SW480 (cell line): ENCODE measurements around the gene TMEM120B.
"Not testable (repeated sequence)": the region's sequence is repeated elsewhere in the genome, so short reads cannot be mapped to it uniquely, and the experiment has no call there.

Source experiments
- DNase-seq: peaks from one replicate; pipeline ENCODE4 v3.0.0-alpha.2; 2016; ENCODE audit warnings: low spot score

The TMEM120B gene

DNA sequence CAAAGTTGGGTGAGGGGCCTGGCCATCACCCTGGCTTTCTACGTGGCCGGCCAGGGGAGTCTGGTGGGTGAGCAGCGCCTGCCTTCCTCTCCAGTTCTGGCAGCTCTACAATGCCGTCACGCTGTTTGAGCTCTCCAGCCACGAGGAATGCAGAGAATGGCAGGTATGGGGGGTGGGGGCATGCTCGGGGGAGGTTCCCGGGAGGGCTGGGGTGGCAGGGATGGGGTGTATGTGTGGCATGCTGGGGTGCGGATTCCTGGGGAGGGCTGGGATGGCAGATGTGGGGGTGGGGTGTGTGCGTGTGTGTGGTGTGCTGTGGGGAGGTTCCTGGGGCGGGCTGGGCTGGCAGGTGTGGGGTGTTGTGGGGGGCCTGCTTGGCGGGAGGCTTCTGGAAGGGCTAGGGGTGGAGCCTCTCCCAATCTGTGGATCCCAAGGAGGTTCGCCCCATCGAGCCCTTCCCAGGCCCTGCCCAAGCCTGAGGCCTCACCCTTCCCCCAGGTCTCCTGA is 62.5 kb downstream of the TMEM120B start:
- DNase-seq, result peak; percentile 69

DNA sequence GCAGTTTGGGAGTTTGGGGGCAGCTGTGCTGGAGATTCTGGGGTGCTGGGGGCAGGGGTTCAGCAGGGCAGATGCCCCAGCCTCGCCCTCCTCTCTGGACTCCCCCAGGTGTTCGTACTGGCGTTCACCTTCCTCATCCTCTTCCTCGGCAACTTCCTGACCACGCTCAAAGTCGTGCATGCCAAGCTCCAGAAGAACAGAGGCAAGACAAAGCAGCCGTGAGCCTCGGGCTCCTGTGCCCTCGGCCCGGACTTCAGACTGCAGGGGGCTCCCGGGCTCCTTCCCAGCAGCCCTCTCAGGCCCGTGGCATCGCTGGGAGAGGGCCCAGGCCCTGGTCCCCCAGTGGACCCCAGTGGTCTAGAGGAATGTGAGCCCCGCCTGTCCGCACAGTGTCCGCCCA is 62.9 kb downstream of the TMEM120B start:
- DNase-seq, result peak; percentile 40

DNA sequence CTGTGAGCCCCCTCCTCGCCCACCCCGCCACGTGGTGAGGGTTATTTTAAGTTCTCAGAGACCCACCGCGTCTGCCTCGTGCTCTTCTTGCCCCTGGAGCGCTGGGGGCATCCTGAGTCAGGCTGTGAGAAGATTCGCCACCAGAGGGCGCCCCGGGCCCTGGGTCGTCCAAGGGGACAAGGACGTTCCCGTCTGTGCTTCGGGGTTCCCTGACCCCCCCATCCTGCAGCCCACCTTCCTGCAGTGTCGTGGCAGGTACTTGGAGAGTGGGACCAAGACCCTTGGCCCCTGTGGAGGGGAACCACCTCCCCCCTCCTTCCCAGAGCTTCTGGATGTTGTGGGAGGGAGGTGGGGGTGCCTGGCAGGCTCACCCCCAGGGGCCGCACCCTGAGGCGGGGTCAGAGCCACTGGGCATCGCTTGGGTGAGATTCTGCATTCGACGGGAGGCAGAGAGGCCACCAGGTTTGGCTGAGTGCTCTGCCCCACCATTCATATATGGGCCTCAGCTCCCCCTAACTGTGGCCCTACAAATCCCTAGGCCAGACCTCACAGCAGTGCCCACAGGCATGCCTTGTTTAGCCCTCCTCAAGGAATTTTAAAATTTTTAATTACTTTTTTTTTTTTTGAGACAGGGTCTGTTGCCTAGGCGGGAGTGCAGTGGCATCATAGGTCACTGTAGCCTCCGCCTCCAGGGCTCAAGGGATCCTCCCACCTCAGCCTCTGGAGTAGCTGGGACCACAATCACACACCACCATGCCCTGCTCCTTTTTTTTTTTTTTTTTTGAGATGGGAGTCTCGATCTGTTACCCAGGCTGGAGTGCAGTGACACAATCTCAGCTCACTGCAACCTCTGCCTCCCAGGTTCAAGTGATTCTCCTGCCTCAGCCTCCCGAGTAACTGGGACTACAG is 63.9 kb downstream of the TMEM120B start:
- DNase-seq, result peak; percentile 53

DNA sequence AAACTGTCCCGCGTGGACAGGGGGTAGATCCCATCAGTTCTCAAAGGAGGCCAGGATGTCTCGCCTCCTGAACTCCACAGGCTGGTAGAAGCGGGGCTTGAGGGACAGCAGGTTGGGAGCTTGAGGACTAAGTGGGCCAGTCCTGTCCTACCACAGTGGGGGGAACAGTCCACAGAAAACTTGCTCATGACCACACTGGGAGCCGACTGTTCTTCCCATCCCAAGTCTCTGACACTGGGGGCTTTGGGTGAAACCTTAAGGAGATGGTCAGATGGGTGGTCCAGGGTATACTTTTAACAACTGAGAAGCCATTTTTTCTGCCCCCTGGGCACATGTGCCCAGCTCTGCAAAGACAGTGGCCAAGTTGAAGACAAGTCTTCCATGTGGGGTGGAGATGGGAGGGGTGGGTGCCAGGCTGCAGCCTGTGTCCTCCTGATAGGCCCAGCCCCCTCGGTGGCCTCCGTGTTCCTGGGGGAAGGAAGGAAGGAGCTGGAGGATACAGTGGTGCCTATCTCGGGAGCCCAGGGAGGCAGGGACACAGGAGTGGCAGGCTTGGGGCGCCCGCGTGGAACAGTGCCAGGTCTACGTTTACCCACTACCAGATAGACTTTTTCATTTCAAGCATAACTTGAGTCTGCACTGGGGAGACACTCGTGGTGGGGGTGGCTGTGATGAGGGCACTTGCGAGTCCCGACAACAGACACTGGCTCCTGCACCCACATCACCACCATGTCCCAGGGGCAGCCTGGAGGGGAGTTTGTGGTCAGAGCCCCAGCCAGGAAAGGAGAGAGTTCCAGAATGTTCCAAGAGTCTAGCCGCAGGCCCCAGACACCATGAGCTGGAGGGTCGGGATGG is 66.2 kb downstream of the TMEM120B start:
- DNase-seq, result no peak

DNA sequence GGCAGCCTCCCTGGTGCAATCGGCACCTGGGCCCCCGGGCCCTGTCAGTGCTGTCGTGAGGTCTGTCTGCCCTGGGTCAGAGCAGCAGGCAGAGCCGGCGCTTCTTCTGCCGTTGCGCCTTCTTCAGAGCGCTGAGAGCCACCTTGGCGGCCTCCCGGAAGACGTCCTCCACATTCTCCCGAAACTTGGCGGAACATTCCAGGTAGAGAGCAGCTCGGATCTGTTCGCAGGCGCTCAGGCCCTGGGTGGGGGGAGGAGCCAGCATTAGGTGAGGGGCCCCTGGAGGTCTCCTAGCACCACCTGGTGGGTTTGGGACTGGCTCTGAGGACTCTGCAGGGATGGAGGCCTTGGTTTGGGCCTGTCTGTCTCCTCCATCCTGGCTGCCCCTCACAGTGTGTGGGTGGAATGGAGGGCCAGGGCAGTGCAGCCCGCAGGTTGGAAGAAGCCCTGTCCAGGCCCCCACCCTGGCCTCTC is 66.9 kb downstream of the TMEM120B start:
- DNase-seq, result no peak

DNA sequence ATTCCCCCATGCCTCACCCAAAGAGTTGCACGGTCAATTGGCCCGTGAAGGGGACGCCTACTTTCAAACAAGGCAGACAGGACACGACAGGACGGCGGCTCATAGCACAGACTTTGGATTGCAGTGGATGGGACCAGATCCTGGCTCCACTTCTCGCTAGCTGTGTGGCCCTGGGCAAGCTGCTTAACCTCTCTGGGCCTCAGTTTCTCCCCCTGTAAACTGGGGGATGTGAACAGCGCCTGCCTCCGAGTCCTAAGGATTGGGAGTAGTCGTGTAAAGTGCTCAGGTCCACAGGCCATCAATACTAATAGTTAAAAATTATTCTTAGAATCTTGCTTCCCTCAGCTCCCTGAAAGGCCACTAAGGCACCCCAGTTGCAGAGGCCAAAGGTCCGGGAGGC is 67.9 kb downstream of the TMEM120B start:
- no peak for DNase-seq

DNA sequence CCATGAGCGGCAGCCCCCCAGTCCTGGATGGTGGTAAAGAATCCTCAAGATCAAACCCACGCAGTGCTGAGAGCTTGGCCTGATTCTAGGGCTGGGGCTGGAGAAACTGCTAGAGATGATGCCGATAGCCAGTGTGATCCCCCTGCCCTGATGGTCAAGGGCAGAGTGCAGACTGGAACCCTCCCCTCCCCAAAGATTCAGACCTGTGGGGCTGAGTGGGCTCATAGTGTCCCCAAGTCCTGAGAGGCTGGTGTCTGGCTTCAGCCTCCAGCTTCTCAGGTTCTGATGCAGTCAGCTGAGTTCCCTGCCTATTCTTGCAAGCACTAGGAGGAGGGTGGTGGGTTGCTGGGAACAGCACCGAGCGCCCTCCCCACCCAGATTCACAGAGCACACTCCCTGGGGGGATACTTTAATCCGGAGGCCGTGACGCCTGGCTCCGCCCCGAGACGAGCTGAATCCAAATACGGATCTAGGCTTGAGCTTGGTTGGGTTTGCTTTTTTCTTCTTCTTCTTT is 69.0 kb downstream of the TMEM120B start:
- DNase-seq, result no peak

DNA sequence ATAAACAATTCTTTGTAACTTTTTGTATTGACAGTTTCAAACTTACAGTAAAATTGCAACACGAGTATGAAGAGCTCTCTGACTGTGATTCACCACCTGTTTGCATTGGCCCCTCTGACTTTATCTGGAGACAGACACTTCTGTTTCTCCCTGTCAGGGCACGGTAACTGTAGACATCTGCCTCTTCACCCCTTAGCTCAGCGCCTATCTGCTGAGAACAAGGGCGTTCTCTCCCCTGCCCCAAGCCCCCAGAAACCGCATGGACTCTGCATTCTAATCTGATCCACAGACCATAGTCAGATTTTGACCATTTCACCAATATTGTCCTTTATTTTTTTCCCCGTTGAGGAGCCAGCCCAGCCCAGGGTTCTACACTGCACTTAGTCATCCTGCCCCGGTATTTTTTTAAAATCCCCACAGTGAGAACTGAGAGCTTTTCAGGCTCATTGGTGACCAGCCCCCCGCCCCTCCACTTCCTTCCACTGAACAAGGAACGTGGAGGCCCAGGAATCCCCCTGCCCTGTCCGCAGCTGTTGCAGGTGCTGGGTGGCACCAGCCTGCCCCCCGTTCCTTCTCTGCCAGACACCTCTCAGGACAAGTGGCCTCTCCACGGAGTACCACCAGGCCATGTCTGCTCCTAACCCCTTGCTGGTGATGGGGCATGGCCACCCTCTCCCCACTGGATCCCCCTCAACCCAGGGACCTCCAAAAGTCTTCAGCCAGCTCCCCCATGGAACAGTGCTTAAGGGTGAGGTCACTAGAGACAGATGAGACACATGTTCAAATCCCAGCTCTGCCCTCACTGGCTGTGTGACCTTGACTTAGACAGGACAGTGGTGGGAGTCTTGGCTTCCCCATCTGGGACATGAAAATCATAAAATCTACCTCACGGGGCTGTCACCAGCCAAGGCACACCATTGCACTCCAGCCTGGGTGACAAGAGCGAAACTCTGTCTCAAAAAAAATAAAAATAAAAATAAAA is 69.7 kb downstream of the TMEM120B start:
- DNase-seq, result no peak

DNA sequence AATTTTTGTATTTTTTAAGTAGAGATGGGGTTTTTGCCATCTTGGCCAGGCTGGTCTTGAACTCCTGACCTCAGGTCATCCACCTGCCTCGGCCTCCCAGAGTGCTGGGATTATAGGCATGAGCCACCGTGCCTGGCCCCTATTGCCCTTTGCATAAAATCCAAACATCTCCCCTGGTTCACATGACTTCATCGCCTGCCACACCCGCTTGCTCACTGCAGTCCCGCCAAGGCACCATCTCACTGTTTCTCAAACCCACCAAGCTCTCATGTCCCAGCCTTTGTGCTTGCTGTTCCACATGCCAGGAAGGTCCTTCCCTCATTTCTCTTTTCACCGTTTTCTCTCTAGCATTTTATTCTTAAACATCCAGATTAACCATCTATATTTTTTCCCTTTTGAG is 71.2 kb downstream of the TMEM120B start:
- DNase-seq, result no peak

DNA sequence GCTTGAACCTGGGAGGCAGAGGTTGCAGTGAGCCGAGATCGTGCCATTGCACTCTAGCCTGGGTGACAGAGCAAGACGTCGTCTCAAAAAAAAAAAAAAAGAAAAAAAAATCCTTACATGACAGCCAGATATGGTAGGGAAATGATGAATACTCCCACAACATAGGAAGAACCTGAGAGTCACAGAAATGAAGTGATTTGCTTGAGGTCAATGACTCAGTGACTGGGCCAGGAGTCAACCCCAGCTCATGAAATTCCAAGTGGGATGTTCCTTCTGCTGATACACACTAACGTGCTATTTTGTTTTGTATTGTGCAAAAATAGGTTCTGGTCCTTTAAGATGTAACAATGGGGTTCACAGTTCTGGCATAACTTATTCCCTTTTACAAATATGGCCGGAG is 71.9 kb downstream of the TMEM120B start:
- DNase-seq, result no peak

DNA sequence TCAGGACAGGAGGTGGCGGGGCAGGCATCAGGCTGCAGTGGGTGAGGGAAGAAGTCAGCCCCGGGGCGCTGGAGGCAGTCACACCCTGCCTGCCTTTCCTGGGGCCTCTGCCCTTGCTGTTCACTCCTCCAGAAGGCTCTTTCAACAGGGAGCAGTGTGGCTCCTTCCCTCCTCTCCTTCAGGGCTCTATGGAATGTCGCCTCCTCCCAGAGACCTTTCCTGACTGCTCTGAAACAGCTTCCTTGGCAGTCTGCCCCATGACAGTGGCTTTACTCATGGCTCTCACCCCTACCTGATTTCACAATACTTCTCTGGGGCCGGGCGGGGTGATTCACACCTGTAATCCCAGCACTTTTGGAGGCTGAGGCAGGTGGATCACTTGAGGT is 73.9 kb downstream of the TMEM120B start:
- DNase-seq, result peak; percentile 79

DNA sequence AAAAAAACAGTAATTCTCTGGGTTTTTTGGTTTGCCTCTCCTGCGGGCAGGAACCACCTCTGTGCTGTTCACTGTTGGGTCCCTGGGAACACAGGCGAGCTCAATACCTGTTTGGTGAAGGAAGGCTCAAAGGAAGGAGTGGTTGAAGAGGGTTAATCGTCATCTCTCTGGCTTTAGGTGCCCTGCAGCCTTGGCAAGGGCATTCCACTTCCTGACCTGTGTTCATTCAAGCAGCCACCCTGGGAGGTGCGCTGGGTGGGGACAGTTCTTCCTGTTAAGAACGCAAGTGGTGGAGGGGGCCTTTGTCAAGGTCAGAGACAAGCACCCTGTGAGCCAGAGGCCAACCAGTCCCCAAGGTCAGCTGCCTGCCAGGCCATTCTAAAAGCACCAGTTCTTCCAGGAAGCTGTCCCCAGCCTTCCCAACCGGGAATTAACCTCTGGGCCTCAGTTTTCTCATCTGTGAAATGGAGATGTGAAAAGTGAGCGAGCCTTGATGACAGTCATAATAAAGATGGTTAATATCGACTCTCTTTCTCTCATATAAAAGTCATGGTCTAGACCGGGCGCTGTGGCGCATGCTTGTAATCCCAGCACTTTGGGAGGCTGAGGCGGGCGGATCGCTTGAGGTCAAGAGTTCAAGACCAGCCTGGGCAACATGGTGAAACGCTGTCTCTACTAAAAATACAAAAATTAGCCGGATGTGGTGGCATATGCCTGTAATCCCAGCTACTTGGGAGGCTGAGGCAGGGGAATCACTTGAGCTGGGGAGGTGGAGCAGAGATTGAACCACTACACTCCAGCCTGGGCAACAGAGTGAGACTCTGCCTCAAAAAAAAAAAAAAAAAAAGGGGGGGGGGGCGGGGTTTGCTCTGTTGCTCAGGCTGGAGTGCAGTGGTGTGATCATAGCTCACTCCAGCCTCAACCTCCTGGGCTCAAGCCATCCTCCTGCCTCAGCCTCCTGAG is 74.8 kb downstream of the TMEM120B start:
- DNase-seq, result no peak

DNA sequence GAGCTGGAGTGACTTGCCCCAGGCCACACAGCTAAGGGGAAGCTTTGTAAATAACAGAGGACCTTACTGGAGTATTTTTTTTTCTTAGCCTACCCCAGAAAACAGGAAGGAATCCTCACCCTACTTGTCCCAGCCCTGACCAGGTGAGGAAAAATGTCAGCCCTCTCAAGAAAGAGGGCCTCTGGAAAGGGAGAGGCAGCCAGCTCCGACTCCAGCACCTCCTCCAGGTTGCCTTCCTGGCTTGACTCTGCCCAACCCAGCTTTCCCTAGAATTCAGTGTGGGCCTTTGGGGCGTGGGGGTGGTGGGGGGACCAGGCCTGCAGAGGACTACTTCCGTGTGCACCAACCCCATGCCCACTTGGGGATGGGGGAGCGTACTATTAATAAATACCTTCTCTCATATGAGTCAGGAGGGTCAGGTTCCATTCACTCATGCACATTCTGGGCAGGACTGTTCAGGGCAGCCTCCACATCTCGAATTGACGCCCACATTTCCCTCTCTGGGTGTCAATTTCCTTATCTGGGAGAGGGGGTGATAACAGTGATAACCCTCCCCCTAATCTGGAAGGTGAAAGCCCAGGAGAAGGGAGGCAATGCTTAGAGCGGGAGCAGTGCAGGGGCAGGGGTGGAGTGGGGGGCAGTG is 75.7 kb downstream of the TMEM120B start:
- DNase-seq, result no peak

DNA sequence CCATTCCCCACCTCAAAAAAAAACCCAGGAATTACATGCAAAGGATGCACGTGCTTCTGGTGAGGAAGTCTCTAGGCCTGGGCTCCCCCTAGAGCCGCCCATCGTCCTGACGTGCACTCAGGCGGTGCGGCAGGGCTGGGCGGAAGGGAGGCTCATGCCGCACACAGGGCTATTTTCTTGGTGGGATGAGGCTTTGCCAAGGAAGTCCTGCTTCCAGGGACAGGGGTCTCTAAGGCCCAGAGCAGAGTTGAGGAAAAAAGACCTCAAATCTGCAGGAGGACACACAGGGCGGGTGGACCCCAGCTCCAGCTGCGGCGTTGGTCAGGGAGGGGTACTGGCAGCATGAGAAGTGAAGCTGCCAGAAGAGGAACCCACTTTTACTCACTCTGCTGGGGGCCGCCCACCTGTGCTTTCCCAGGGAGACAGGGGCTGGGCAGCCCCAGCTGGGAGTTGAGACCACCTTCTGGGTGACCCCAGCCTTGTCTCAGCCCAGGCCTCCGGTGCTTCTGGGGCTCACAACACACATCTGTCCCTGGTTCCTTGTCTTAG is 76.8 kb downstream of the TMEM120B start:
- DNase-seq, result no peak

DNA sequence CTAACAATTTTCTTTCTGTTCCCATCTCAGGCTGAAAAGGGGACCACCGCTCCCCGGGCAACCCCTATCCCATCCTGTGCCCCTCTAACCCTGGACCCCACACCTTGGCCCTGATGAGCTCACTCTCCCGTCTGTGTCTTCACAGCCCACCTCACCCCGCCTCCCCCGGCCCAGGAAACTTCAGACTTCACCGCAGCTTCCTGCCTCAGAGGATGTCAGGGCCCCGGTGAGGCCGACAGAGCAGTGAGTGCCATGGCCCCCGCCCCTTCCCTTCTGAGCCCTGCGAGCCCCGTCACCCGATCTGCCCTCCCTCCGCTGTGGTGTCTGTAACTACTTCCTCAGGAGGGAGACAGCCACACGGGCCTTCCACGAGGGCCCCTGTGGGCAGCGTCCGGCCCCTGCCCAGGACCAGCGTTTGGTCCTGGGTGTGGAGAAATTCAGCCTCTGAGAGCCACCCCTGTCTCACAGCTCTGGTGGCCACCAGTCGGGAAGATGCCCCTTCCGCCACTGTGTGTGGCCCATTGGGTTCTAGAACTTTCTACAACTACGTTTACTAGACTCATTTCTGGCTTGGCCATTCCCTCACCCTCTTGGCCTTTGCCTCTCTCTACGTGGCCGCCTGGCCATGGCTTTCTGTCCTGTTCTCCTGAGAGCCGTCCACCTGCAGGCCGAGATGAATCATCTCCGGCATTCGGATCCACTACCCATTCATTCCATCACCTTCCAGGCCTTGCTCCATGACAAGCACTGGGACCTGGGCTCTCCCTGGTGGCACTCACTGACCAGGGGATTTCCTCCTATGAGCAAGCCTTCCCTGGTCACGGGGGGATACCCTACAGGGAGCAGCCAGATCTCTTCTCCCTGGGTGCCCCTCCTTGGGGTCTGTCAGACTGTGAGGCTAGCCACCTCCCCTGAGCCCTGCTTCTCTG is 77.5 kb downstream of the TMEM120B start:
- no peak for DNase-seq

DNA sequence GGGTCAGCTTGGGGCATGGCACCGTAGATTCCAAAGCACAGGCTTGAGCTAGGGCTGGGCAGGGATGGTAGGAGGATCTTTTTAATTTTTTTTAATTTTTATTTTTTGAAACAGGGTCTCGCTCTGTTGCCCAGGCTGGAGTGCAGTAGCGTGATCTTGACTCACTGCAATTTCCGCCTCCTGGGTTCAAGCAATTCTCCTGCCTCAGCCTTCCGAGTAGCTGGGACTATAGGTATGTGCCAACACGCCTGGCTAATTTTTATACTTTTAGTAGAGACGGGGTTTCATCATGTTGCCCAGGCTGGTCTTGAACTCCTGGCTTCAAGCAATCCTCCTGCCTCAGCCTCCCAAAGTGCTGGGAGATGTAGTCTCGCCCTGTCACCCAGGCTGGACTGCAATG is 78.2 kb downstream of the TMEM120B start:
- not testable (repeated sequence) for DNase-seq

DNA sequence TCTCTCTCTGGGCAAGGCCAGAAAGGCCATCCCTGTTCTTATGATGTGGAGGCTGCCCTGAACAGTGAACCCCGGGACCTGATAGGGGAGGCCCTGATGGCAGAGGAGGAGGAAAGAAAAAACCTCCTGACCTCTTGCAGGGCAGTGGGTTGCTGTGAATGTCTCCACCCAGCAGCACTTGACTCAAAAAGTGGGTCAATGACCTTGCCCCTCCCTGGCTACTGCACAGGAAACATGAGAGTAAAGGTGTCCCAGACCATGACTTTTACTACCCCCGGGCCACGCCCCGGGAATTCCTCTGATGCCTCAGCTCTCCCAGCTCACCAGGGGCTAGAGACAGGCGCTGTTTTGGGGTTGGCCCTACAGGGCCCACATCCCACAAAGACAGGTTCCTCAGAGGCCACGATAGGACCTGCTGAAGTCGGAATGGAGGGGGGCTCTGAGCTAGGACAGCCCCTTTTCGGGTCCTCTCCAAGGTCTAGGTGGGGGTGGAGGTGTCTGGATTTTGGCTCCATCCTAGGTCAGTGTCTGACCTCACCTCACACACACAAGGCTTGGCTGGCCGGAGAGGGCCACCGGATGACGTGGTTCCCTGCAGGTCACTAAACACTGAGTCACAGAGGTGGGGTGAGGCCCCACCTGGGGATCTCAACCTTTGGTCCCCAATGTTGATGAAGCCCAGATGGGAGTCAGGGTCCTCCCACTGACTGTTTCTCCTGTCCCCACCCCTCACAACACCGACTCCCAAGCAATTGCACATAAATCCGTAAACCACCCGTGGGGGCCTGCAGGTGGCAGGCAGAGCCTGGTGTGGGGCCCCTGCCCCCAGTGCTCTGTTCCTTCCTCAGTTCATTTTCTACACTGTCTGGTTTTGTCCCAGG is 79.4 kb downstream of the TMEM120B start:
- DNase-seq, result peak; percentile 89
